SK-N-SH treated with all-trans-retinoic acid at 6 μM for 48 hours (cell line): ENCODE results near the gene OR2T4.

Source experiments
- ARNTL ChIP-seq: fragments of 450-650 bp; formaldehyde crosslinking; IDR thresholded peaks from 2 replicates; pipeline ENCODE4 v1.5.0; 2020; ENCODE audit warnings: low read depth, mild to moderate bottlenecking, moderate library complexity, borderline replicate concordance
- BACH2 ChIP-seq: fragments of 250-450 bp; sonication (Bioruptor Pico); IDR thresholded peaks from 2 replicates; pipeline ENCODE4 v1.9.0; 2021; ENCODE audit warnings: mild to moderate bottlenecking, borderline replicate concordance
- CSDC2 ChIP-seq: fragments of 250-450 bp; sonication (Bioruptor Pico); IDR thresholded peaks from 2 replicates; pipeline ENCODE4 v1.5.0; 2020; ENCODE audit warnings: mild to moderate bottlenecking, moderate library complexity
- ESRRG ChIP-seq: fragments of 250-450 bp; sonication (Bioruptor Pico); IDR thresholded peaks from 2 replicates; pipeline ENCODE4 v1.6.1; 2021; ENCODE audit warnings: mild to moderate bottlenecking
- ISL1 ChIP-seq: fragments of 250-450 bp; sonication (Bioruptor Pico); IDR thresholded peaks from 2 replicates; pipeline ENCODE4 v2.1.2; 2022; ENCODE audit warnings: mild to moderate bottlenecking, moderate library complexity
- PATZ1 ChIP-seq: fragments of 250-450 bp; sonication (Bioruptor Pico); IDR thresholded peaks from 2 replicates; pipeline ENCODE4 v1.8.0; 2020; ENCODE audit warnings: mild to moderate bottlenecking, moderate library complexity, borderline replicate concordance
- PPARA ChIP-seq: fragments of 250-450 bp; sonication (Bioruptor Pico); IDR thresholded peaks from 2 replicates; pipeline ENCODE4 v1.5.0; 2020; ENCODE audit warnings: mild to moderate bottlenecking, borderline replicate concordance
- RARB ChIP-seq: fragments of 250-450 bp; sonication (Bioruptor Pico); IDR thresholded peaks from 2 replicates; pipeline ENCODE4 v1.8.0; 2021; ENCODE audit warnings: mild to moderate bottlenecking, moderate library complexity
- TOX ChIP-seq: fragments of 250-450 bp; sonication (Bioruptor Pico); IDR thresholded peaks from 2 replicates; pipeline ENCODE4 v1.8.0; 2021; ENCODE audit warnings: mild to moderate bottlenecking, moderate library complexity, borderline replicate concordance
- TSHZ2 ChIP-seq: fragments of 250-450 bp; sonication (Bioruptor Pico); IDR thresholded peaks from 2 replicates; pipeline ENCODE4 v1.5.0; 2020; ENCODE audit warnings: mild to moderate bottlenecking, moderate library complexity
- ZC3H10 ChIP-seq: fragments of 250-450 bp; sonication (Bioruptor Pico); IDR thresholded peaks from 2 replicates; pipeline ENCODE4 v1.5.1; 2021; ENCODE audit warnings: mild to moderate bottlenecking, moderate library complexity
- ZFP3 ChIP-seq: fragments of 250-450 bp; sonication (Bioruptor Pico); IDR thresholded peaks from 2 replicates; pipeline ENCODE4 v1.5.0; 2020; ENCODE audit warnings: mild to moderate bottlenecking, moderate library complexity
- ZNF565 ChIP-seq: fragments of 450-650 bp; formaldehyde crosslinking; conservative IDR thresholded peaks from 2 replicates; pipeline ENCODE4 v1.5.0; 2020; ENCODE audit warnings: low read depth, mild to moderate bottlenecking, moderate library complexity

- no peak for TF ChIP-seq CSDC2 (CRISPR knock-in tag)
- TF ChIP-seq PPARA (CRISPR knock-in tag) = no peak
- no peak for TF ChIP-seq PATZ1 (CRISPR knock-in tag)
- no peak for TF ChIP-seq ZNF565 (CRISPR knock-in tag)
- no peak for TF ChIP-seq ISL1
- no peak for TF ChIP-seq ZC3H10 (CRISPR knock-in tag)
- no peak for TF ChIP-seq ARNTL
- TF ChIP-seq ZFP3 = no peak
- TF ChIP-seq ESRRG (CRISPR knock-in tag) = no peak
- no peak for TF ChIP-seq TSHZ2
- TF ChIP-seq BACH2 (CRISPR knock-in tag) = no peak
- TF ChIP-seq RARB = no peak
- TF ChIP-seq TOX (CRISPR knock-in tag) = no peak
These were observed 19.4 kb downstream of the OR2T4 start for GRCh38 chr1:248380854-248381253.
